Jurkat, Clone E6-1 (cell line): ENCODE data around the gene BEST1.
"Not testable (repeated sequence)": the region's sequence is repeated elsewhere in the genome, so short reads cannot be mapped to it uniquely, and the experiment has no call there.

Experiments used
- DNase-seq: peaks from one replicate; pipeline ENCODE4 v3.0.0-alpha.2; 2011; ENCODE audit warnings: low read depth, low spot score
- H3K4me3 ChIP-seq: 2 replicates; pipeline ENCODE4 v1.5.1; 2011; ENCODE audit warnings: mild to moderate bottlenecking, low read length, control low read depth, moderate library complexity

Gene BEST1

GRCh38 chr11:61935861-61936260, 14.3 kb upstream of the BEST1 start:
- no peak for DNase-seq

DNA sequence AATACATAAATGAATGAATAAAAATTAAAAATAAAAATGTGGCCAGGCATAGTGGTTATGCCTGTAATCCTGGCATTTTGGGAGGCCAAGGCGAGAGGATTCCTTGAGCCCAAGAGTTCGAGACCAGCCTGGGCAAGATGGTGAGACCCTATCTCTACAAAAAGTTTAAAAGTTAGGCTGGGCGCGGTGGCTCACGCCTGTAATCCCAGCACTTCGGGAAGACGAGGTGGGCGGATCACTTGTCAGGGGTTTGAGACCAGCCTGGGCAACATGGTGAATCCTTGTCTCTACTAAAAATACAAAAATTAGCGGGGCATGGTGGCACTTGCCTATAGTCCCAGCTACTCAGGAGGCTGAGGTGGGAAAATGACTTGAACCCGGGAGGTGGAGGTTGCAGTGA, 9.7 kb upstream of the BEST1 start:
- no peak for DNase-seq

More at GRCh38 chr11:61935861-61936260, 14.3 kb upstream of the BEST1 start:
- H3K4me3 ChIP-seq = no peak overlapping the region

DNA sequence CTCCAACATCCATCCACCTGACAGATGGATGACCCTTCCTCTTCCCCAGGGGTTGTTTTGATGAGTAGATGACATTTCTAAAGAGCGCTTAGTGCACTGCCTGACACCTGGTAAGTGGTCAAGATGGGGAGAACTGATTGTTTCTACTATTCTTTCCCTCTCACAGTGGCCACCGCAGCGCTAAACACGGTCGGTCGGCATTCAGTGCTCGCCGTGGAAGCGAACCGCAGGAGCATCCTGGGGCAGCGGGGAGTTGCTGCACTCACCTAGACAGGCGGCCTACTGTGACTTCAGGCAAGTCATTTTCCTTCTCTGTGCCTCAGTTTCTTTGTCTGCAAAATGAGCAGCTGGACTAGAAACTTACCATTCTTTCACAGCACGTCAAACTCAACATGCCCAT, 5.0 kb upstream of the BEST1 start:
- no peak for DNase-seq
- H3K4me3 ChIP-seq = no peak overlapping the region

More for the DNA sequence above, 9.7 kb upstream of the BEST1 start:
- no peak overlapping the region for H3K4me3 ChIP-seq

DNA sequence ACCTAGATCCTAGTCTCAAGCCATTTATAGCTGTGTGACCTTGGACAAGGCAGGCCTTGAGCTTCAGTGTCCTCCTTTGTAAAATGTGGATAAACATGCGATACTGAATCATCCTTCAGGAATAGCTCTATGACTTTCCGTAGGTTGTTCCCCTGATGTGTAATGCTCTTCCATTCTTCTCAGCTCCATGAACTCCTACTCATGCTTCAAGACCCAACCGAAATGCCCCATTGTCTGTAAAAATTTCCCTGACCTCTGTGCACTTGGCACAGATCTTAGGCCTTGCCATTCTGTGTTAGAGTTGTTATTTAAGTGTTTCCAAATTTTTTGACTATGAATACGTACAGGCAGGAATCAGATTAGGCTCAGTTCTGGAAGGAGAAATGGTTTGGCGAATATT, 3.3 kb upstream of the BEST1 start:
- H3K4me3 ChIP-seq = no peak overlapping the region
- no peak for DNase-seq

DNA sequence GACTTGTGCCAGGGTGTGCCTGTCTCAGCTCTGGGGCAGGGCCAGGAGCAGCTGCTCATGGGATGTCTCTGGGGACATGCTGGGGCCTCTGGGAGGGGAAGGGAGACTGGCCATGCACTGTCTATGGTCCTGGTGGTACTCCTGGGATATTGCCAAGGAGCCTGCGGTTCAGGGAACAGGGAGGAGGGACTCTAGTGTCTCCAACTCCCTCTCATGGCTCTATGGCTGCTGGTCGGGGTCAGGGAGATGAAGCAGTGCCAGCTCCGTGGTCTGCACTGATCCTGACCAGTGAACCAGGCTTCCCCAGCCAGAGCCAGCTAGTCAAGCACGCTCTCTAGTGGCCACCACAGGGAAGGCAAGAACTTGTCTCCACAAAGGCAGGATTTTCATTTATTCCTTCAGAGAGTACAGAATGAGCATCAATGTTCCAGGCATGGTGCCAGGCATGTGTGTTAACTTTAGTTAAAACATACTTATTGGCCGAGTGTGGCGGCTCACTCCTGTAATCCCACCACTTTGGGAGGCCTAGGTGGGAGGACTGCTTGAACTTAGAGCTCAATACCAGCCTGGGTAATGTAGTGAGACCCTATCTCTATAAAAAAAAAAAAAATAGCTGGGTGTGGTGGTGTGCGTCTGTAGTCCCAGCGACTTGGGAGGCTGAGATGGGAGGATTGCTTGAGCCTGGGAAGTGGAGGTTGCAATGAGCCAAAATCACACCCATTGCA, 2.5 kb upstream of the BEST1 start:
- DNase-seq = peak; percentile 51
- no peak overlapping the region for H3K4me3 ChIP-seq

DNA sequence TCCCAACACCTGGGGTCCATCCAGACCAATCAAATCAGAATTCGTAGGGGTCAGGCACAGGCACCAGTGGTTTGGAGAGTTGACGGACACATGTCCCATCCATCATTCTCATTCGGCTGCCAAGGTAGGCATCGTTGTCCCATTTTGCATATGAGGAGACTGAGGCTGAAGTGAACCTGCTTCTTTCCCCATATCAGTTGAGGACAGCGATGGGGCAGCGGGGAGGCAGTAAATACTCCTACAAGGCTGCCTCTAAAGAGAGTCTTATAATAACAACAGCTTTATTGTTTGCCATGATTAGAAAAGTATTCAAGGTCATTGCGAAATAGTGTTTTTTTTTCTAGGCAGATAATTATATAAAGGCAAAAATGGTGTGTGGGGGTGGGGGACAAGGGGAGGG, 1.6 kb upstream of the BEST1 start:
- no peak for DNase-seq
- no peak overlapping the region for H3K4me3 ChIP-seq

DNA sequence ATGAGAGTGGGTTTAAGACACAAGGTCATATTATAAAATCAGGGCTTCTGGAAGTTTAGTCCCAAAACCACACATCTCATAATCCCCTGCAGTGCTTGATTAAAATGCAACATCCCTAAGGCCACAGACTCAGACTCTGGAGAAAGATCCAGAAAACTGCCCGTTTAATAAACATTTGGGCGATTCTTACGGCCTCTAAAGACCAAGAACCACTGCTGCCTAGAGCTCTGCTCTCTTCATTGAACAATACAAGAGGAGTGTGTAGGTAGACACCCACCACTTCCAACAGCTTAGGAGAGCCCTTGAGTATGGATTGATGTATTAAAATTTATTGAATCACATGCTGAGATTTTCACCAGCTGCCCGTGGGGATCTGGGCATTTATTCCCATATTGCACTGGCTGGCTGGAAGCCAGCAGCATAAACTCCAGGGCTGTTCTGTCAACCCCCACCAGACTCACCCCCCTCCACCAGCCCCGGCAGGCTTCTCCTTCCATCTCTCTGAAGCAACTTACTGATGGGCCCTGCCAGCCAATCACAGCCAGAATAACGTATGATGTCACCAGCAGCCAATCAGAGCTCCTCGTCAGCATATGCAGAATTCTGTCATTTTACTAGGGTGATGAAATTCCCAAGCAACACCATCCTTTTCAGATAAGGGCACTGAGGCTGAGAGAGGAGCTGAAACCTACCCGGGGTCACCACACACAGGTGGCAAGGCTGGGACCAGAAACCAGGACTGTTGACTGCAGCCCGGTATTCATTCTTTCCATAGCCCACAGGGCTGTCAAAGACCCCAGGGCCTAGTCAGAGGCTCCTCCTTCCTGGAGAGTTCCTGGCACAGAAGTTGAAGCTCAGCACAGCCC, 749 bp upstream of the BEST1 start:
- peak; percentile 61 for DNase-seq
- no peak overlapping the region for H3K4me3 ChIP-seq

GRCh38 chr11:61951484-61952135, 1.5 kb downstream of the BEST1 start:
- H3K4me3 ChIP-seq = no peak overlapping the region
- DNase-seq = no peak

DNA sequence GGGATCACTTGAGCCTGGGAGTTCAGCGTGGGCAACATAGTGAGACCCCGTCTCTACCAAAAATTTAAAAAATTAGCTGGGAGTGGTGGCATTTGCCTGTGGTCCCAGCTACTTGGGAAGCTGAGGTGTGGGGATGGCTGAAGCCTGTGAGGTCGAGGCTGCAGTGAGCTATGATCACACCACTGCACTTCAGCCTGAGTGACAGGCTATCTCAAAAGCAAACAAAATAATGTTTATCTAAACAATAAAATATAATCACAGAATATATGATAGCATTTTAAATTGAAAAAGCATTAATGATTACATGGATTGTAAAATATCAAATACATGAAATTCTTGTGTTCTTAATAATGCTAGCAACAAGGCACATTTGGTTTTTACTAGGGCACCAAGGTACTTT, 2.7 kb downstream of the BEST1 start:
- DNase-seq = no peak
- no peak overlapping the region for H3K4me3 ChIP-seq

- H3K4me3 ChIP-seq, DNase-seq: not testable (repeated sequence)
These were observed 3.5 kb downstream of the BEST1 start for GRCh38 chr11:61953632-61954031.

DNA sequence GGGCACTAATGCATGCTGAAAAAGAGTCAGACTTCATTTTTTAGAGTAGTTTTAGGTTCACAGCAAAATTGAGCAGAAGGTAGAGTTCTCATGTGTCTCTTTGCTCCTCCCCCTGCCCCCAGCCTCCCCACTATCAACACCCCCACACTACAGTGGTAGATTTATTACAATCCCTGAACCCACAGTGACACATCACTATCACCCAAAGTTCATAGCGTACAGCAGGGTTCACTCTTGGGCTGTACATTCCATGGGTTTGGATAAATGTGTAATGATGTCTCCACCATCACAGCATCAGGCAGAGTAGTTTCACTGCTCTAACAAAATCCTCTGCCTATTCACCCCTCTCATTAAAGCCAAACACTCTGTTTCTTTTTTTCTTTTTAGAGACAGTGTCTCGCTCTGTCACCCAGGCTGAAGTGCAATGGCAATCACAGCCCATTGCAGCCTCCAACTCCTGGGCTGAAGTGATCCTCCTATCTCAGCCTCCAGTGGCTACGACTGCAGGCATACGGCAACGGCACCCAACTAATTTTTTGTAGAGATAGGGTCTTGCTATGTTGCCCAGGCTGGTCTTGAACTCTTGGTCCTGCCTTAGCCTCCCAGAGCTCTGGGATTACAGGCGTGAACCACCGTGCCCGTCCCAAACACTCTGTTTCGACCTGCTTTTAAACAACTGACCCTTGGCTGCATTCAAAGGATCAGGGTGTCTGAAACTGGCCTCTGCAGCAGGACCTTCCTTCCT, 4.1 kb downstream of the BEST1 start:
- no peak for DNase-seq

GRCh38 chr11:61954851-61955421, 4.8 kb downstream of the BEST1 start:
- no peak overlapping the region for H3K4me3 ChIP-seq

More for the DNA sequence above, 4.1 kb downstream of the BEST1 start:
- H3K4me3 ChIP-seq = no peak overlapping the region

DNA sequence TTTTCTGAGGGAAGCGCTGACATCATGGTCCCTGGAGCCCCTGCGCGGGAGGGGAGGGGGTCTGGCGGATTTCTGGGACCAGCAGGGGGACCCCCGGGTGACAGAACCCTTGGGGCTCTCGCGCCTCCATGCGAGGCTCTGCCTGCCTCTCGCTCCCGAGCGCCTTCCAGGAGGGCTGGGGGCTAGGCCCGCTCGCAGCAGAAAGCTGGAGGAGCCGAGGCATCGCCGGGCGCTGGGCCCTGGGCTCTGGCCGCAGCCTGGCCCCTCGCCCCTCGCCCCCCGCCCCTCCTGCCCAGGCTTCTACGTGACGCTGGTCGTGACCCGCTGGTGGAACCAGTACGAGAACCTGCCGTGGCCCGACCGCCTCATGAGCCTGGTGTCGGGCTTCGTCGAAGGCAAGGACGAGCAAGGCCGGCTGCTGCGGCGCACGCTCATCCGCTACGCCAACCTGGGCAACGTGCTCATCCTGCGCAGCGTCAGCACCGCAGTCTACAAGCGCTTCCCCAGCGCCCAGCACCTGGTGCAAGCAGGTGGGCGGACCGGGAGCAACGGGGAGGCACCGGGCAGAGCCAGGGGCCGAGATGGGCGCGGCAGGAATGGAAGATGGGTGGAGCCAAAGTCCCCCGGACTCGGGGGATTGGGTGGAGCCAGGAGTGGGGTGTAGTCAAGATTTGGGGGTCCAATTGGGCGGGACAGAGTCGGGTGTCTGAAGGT, 5.4 kb downstream of the BEST1 start:
- DNase-seq = no peak
- no peak overlapping the region for H3K4me3 ChIP-seq

More at GRCh38 chr11:61954851-61955421, 4.8 kb downstream of the BEST1 start:
- DNase-seq = no peak

DNA sequence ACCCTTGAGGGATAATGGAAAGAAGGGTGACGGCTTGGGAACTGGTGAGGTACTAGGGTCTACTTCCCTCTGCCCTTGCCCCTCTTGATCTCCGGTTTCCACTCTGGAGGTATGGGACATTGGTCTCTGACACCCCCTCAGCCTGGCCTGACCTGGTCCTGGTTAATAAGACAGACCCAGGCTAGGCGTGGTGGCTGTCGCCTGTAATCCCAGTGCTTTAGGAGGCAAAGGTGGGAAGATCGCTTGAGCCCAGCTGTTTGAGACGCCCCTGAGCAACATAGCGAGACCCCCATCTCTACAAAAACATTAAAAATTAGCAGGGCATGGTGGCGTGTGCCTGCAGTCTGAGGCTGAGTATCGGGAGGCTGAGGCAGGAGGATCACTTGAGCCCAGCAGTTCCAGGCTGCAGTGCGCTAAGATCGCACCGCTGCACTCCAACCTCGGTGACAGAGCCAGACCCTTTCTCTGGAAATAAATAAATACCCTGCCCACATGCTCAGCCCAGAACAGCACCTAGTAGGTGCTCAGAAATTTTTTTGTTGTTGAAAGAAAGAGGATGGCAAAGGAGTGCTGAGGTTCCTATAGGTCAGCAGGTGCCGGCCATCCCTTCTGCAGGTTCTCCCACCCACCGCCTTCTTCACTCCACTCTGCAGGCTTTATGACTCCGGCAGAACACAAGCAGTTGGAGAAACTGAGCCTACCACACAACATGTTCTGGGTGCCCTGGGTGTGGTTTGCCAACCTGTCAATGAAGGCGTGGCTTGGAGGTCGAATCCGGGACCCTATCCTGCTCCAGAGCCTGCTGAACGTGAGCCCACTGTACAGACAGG, 6.3 kb downstream of the BEST1 start:
- no peak overlapping the region for H3K4me3 ChIP-seq
- no peak for DNase-seq

DNA sequence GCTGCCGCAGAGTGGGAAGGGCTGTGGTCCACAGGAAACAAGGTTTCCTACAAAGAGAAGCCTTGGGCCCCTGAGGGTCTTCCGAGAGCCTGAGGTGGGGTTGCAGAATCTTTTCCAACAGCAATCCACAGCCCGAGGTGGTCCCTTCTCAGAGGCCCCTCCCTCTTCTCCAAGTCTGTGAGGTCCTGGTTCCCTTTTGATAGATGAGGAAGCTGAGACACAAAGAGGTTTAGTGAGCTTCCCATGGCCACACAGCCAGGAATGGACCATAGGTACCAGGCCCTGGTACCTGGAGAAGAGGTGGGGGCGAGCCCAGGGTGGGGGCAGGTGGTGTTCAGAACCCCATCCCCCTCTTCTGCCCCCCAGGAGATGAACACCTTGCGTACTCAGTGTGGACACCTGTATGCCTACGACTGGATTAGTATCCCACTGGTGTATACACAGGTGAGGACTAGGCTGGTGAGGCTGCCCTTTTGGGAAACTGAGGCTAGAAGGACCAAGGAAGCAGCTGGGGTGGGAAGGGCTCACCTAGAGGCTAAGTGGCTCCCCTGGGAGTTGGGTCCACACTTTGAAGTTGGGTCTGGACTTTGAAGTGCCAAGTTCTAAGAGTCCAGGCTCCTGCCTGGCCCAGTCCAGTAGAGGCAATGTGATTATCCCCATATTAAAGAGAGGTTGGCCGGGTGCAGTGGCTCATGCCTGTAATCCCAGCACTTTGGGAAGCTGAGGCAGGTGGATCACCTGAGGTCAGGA, 7.0 kb downstream of the BEST1 start:
- no peak overlapping the region for H3K4me3 ChIP-seq
- no peak for DNase-seq

DNA sequence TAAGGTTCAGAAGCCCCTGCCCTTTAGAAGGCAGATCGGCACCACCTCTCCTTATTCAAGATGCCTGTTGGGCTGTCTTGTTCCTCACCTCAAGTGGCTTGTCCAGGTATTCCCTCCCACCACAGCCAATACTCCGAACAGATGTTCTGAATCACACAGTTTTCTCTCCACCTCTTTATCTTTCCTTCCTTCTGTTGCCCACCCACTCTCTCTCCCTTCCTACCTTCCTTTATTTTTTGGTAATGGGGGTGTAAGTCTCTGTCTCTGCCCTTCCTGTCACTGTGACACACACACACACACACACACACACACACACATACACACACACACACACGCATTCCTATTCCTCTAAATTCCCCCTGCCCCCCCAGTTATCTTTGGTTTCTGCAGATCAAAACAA, 8.4 kb downstream of the BEST1 start:
- no peak for DNase-seq
- no peak overlapping the region for H3K4me3 ChIP-seq

DNA sequence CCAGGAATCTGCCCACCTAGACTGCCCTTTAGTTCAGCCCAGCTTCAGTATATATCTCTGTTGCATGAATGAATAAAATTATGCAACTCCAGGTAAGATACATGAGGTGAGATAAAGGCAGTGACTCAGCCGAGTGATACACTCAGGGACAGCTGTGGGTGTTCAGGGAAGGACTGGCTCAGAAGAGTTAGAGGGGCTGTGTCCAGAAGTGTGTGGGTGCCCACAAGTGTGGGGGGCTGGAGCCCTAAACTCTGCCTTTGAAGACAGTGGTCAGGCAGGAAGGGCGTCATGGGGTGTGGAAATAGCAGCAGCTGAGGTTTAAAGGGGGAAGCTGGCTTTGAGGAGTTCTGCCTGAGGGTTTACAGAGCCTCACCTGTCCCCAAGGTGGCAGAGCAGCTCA, 9.0 kb downstream of the BEST1 start:
- H3K4me3 ChIP-seq = no peak overlapping the region
- no peak for DNase-seq
